ENCODE data around the gene CRYZL1.
"Not testable (repeated sequence)": the region's sequence is repeated elsewhere in the genome, so short reads cannot be mapped to it uniquely, and the experiment has no call there.

CRYZL1 gene

GRCh38 chr21:33634254-33634653 lies 7.3 kb downstream of the CRYZL1 start:
- TF ChIP-seq CTCF (IDR thresholded peaks at IDR 0.05), result no peak
- Mint-ChIP-seq H3K9me3 (peaks cover 20% of the 10 kb centered on the region), H3K27ac (no peak overlapping the region), H3K4me1 (peaks cover 5% of the 10 kb centered on the region), H3K27me3 (ENCODE audit: low read depth, poor library complexity) (peaks cover 5% of the 10 kb centered on the region), H3K36me3 (ENCODE audit: low read depth) (peaks cover 72% of the 10 kb centered on the region), H3K4me3 (no peak overlapping the region)
- no peak for DNase-seq

- not testable (repeated sequence) for H3K4me1 Mint-ChIP-seq; H3K27me3 Mint-ChIP-seq (ENCODE audit: low read depth, poor library complexity); DNase-seq
Measured at GRCh38 chr21:33626151-33626550, 15.4 kb downstream of the CRYZL1 start.

GRCh38 chr21:33622253-33622652 lies 19.3 kb downstream of the CRYZL1 start:
- no peak for DNase-seq
- no peak overlapping the region for H3K27ac Mint-ChIP-seq
- H3K4me3 Mint-ChIP-seq, result no peak overlapping the region
- peaks cover 4% of the 10 kb centered on the region for H3K9me3 Mint-ChIP-seq
- TF ChIP-seq CTCF (IDR thresholded peaks at IDR 0.05), result no peak
- H3K4me1 Mint-ChIP-seq, result peaks cover 10% of the 10 kb centered on the region
- H3K27me3 Mint-ChIP-seq (ENCODE audit: low read depth, poor library complexity), result no peaks in the 10 kb centered on the region
- peaks cover 67% of the 10 kb centered on the region for H3K36me3 Mint-ChIP-seq (ENCODE audit: low read depth)

More at GRCh38 chr21:33626151-33626550, 15.4 kb downstream of the CRYZL1 start:
- not testable (repeated sequence) for H3K4me3 Mint-ChIP-seq, H3K27ac Mint-ChIP-seq, H3K9me3 Mint-ChIP-seq
- peaks cover 57% of the 10 kb centered on the region for H3K36me3 Mint-ChIP-seq (ENCODE audit: low read depth)

- no peak for DNase-seq
- Mint-ChIP-seq H3K4me3 (no peak overlapping the region), H3K36me3 (ENCODE audit: low read depth) (peaks cover 88% of the 10 kb centered on the region), H3K27ac (no peak overlapping the region), H3K9me3 (peaks cover 4% of the 10 kb centered on the region), H3K4me1 (peaks cover 10% of the 10 kb centered on the region), H3K27me3 (ENCODE audit: low read depth, poor library complexity) (no peaks in the 10 kb centered on the region)
- no peak for TF ChIP-seq CTCF (IDR thresholded peaks at IDR 0.05)
Measured at GRCh38 chr21:33619726-33620125, 21.8 kb downstream of the CRYZL1 start.

GRCh38 chr21:33618407-33618806 lies 23.1 kb downstream of the CRYZL1 start:
- Mint-ChIP-seq H3K27ac (peak overlapping the region; percentile 23), H3K4me3 (no peak overlapping the region), H3K27me3 (ENCODE audit: low read depth, poor library complexity) (no peaks in the 10 kb centered on the region), H3K36me3 (ENCODE audit: low read depth) (peaks cover 89% of the 10 kb centered on the region), H3K4me1 (peaks cover 10% of the 10 kb centered on the region), H3K9me3 (peaks cover 4% of the 10 kb centered on the region)
- DNase-seq, result no peak
- no peak for TF ChIP-seq CTCF (IDR thresholded peaks at IDR 0.05)

- H3K4me3 Mint-ChIP-seq; H3K27ac Mint-ChIP-seq; H3K4me1 Mint-ChIP-seq; DNase-seq; H3K9me3 Mint-ChIP-seq; H3K27me3 Mint-ChIP-seq (ENCODE audit: low read depth, poor library complexity): not testable (repeated sequence)
- H3K36me3 Mint-ChIP-seq (ENCODE audit: low read depth), result peaks cover 87% of the 10 kb centered on the region
Measured at GRCh38 chr21:33617565-33617964, 24.0 kb downstream of the CRYZL1 start.

GRCh38 chr21:33611006-33611744 lies 30.4 kb downstream of the CRYZL1 start:
- H3K4me3 Mint-ChIP-seq, result no peak overlapping the region
- no peaks in the 10 kb centered on the region for H3K27me3 Mint-ChIP-seq (ENCODE audit: low read depth, poor library complexity)
- no peak for DNase-seq
- no peaks in the 10 kb centered on the region for H3K4me1 Mint-ChIP-seq
- H3K9me3 Mint-ChIP-seq, result no peaks in the 10 kb centered on the region
- H3K36me3 Mint-ChIP-seq (ENCODE audit: low read depth), result peaks cover 50% of the 10 kb centered on the region
- TF ChIP-seq CTCF (IDR thresholded peaks at IDR 0.05), result no peak
- H3K27ac Mint-ChIP-seq, result no peak overlapping the region

Measured in nephron progenitor cell (in vitro differentiated cells).